Activated B cell treated with CpG ODN at 0.5 μM for 24 hours (primary cell): ENCODE data around the gene ONECUT3. TPM values are rescaled to one million over a fixed set of nuclear protein-coding genes. Genes with fewer than 3 reads are reported as not detected.

Experiments used
- ATAC-seq: fragments of 200-7000 bp; cut with Tn5 transposase; one replicate; pipeline ENCODE4 v1.10.0; 2021; ENCODE audit warnings: low read depth, mild to moderate bottlenecking, moderate library complexity
- CTCF ChIA-PET: fragments of 350-600 bp; sonication (Branson Sonifier 250); formaldehyde crosslinking; loops from one replicate; lab custom pipeline; 2021; ENCODE audit warnings: antibody characterized with exemption; lab: Charles Lee
- POLR2A ChIA-PET: fragments of 350-600 bp; sonication (Branson Sonifier 250); formaldehyde crosslinking; loops from one replicate; lab custom pipeline; 2021; ENCODE audit warnings: antibody characterized with exemption; lab: Charles Lee
- DNase-seq: peaks from one replicate; pipeline ENCODE4 v3.0.0; 2022
- H3K27ac Mint-ChIP-seq: one replicate; pipeline ENCODE4 v1.8.0; 2020; ENCODE audit warnings: mixed read lengths
- H3K27me3 Mint-ChIP-seq: one replicate; pipeline ENCODE4 v1.8.0; 2021; ENCODE audit warnings: mixed read lengths
- H3K36me3 Mint-ChIP-seq: one replicate; pipeline ENCODE4 v1.8.0; 2021; ENCODE audit warnings: low read depth, mixed read lengths
- H3K4me1 Mint-ChIP-seq: one replicate; pipeline ENCODE4 v1.8.0; 2021; ENCODE audit warnings: mixed read lengths
- H3K4me3 Mint-ChIP-seq: one replicate; pipeline ENCODE4 v1.8.0; 2020; ENCODE audit warnings: mild to moderate bottlenecking, mixed read lengths
- H3K9me3 Mint-ChIP-seq: one replicate; pipeline ENCODE4 v1.8.0; 2020; ENCODE audit warnings: mixed read lengths
- CTCF ChIP-seq: fragments of 200-600 bp; IDR thresholded peaks from one replicate; pipeline ENCODE4 v1.8.0; 2022; ENCODE audit warnings: antibody characterized with exemption, mild to moderate bottlenecking
- intact Hi-C: fragments of 100-400 bp; cut with micrococcal nuclease; formaldehyde crosslinking; loops from one replicate; pipeline ENCODE4 v1.15.1; 2024
- total RNA-seq: library from RNA; stranded (reverse); gene quantifications from 2 replicates; pipeline ENCODE4 v1.2.3, GENCODE V29; 2022

ONECUT3 gene
- total RNA-seq, 1 donor from 2014 or later, result not detected

DNA sequence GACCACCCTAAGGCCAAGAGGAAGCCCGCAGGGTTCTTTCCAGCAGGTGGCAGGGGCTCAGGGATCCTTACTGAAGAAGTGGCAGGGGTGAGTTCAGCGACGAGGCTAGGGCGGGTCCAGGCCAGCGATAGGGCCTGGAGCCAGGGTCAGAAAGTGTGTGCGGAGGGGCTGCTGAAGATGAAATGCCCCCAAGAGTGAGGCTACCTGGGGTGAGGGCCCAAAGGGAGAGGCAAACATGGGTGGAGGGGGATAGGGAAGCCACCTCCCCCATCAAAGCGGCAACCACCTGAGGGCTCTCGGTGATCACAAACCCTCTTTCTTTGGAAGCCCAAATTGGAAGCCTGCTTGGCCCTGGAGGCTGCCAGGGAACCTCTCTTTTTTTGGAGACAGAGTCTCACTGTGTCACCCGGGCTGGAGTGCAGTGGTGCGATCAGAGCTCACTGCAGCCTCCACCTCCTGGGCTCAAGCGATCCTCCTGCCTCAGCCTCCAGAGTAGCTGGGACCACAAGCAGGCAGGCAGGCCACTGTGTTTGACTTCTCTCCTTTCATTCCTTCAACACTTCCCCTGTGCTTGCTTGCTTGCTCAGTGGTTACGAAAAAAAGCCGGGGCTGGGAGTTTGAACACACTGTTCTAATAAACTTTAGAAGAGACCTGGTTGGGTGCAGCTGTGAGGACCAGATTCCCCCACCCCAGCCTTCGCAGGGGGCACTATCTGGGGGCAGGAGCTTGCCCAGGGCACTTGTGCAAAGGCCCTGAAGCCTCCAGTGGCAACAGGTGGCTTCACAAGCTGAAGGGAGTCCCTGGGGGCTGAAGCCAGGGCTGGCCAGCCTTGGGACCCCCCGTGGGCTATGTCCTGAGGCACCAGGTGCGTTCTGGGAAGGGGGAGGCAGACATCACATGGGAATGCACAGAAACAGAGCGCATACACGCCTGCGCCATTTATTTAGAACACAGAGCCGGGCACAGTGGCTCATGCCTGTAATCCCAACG is 60.2 kb downstream of the ONECUT3 start:
- Mint-ChIP-seq H3K9me3 (no peaks in the 10 kb centered on the region), H3K27ac (no peak overlapping the region), H3K4me1 (peaks cover 14% of the 10 kb centered on the region), H3K27me3 (no peaks in the 10 kb centered on the region), H3K36me3 (peaks cover 32% of the 10 kb centered on the region), H3K4me3 (peak overlapping the region; percentile 96)
- ChIA-PET POLR2A (no interaction called here), CTCF (interaction anchor here (0.9 to 1.2 kb wide), 2 partner anchors 12 to 141 kb away, joined by 3 to 4 read pairs; no protein-coding TSS in a partner anchor)
- TF ChIP-seq CTCF, result no peak
- intact Hi-C loops, result loop anchor here (1.0 to 5.0 kb wide), 6 partner anchors 13 to 536 kb away; partner anchors contain the start of genes FAM174C, MBD3 and REXO1
- ATAC-seq (no peak), DNase-seq (no peak)

GRCh38 chr19:1814391-1814790 is 61.1 kb downstream of the ONECUT3 start:
- CTCF ChIA-PET, result interaction anchor here (0.9 to 1.2 kb wide), 2 partner anchors 11 to 142 kb away, joined by 3 to 4 read pairs; no protein-coding TSS in a partner anchor
- intact Hi-C loops, result loop anchor here (5.0 kb wide), 2 partner anchors 267 to 537 kb away; partner anchors contain the start of gene FAM174C
- Mint-ChIP-seq H3K9me3 (no peaks in the 10 kb centered on the region), H3K4me1 (peaks cover 14% of the 10 kb centered on the region), H3K27me3 (no peaks in the 10 kb centered on the region), H3K4me3 (no peak overlapping the region), H3K27ac (no peak overlapping the region), H3K36me3 (peaks cover 35% of the 10 kb centered on the region)
- no peak for DNase-seq
- no peak for TF ChIP-seq CTCF
- POLR2A ChIA-PET, result no interaction called here
- no peak for ATAC-seq

- no peaks in the 10 kb centered on the region for H3K27me3 Mint-ChIP-seq
- H3K36me3 Mint-ChIP-seq, result peaks cover 37% of the 10 kb centered on the region
- intact Hi-C loops, result loop anchor here (5.0 kb wide), 2 partner anchors 268 to 538 kb away; partner anchors contain the start of gene FAM174C
- DNase-seq (no peak), ATAC-seq (no peak)
- no peak overlapping the region for H3K27ac Mint-ChIP-seq
- H3K4me3 Mint-ChIP-seq, result no peak overlapping the region
- no peak for TF ChIP-seq CTCF
- no peaks in the 10 kb centered on the region for H3K9me3 Mint-ChIP-seq
- ChIA-PET POLR2A (interaction anchor here (0.6 kb wide), 1 partner anchor 1411 kb away, joined by 4 read pairs; no protein-coding TSS in a partner anchor), CTCF (interaction anchor here (1.2 kb wide), 1 partner anchor 10 kb away, joined by 4 read pairs; no protein-coding TSS in a partner anchor)
- H3K4me1 Mint-ChIP-seq, result peaks cover 14% of the 10 kb centered on the region
These were observed 61.7 kb downstream of the ONECUT3 start for GRCh38 chr19:1814833-1815604.

DNA sequence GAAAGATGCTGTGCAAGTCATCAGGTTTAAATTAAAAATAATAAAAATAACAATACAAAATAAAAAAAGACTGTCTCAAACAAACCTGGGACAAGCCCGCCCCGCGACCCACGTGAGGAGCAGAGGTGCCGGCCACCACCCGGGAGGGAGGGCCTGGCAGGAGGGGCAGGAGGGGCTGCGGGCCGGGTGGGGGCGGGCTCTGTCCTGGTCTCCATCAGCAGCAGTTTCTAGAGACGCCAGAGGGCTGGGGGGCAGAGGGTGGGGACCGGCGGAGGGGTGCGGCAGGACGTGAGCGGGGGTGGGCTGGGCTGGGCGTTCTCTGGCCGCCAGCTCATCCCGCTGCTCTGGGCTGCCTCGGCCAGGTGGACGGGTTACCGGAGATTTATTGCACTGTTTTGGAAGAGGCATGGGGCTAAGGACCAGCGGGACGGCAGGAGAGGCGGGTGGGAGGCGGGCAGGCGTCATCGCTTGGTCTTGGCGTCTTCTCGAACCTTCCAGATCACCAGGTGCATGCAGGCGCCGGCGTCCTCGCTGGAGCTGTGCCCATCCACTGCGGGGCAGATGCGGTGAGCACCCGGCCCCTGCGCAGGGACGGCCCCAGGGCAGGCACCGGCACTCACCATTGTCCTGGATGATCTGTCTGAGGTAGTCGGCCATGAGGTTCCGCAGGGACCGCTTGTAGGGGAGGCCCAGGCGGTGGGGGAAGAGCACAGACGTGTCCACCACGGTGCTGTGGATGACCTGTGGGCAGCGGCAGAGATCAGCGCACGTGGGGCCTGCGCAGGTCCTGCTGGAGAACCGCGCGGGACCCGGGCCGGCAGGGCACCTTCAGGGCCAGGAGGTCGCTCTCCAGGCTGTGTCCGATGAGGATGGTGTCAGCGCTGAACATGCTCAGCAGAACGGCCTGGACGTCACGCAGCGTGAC is 62.6 kb downstream of the ONECUT3 start:
- TF ChIP-seq CTCF, result no peak
- Mint-ChIP-seq H3K4me3 (no peak overlapping the region), H3K27ac (no peak overlapping the region), H3K9me3 (no peaks in the 10 kb centered on the region), H3K36me3 (peaks cover 45% of the 10 kb centered on the region), H3K4me1 (peaks cover 14% of the 10 kb centered on the region), H3K27me3 (no peaks in the 10 kb centered on the region)
- CTCF ChIA-PET, result no interaction called here
- intact Hi-C loops, result no loop called here
- POLR2A ChIA-PET, result no interaction called here
- no peak for DNase-seq
- ATAC-seq, result no peak
